H1 (cell line): ENCODE data around the gene RRM2. TPM values are rescaled to one million over a fixed set of nuclear protein-coding genes. Genes with fewer than 3 reads are reported as not detected.

Source experiments
- CTCF ChIA-PET: fragments of 300-600 bp; sonication (Branson Sonifier 250); formaldehyde crosslinking; loops from one replicate; lab custom pipeline; 2021; ENCODE audit not compliant: partially characterized antibody; lab: Charles Lee
- POLR2A ChIA-PET: fragments of 300-600 bp; sonication (Branson Sonifier 250); formaldehyde crosslinking; loops from one replicate; lab custom pipeline; 2021; ENCODE audit warnings: inconsistent platforms; ENCODE audit not compliant: partially characterized antibody; lab: Charles Lee
- DNase-seq, 2 experiments: peaks; one replicate each; pipeline versions ENCODE4 v3.0.0 to v3.0.0-alpha.2; 2010 to 2022; ENCODE audit warnings: low spot score in 2 of 2, low read depth in 1 of 2, mixed read lengths in 1 of 2
- FAIRE-seq: peaks from 2 replicates; lab custom pipeline; 2011; peaks lifted over from hg19 to GRCh38; lab: Jason Lieb, UNC
- H2AFZ ChIP-seq: 2 replicates; pipeline ENCODE4 v1.8.1; 2012; ENCODE audit warnings: low read length, inconsistent platforms
- H2AK5ac ChIP-seq: 2 replicates; pipeline ENCODE4 v1.6.1; 2013; ENCODE audit warnings: low read depth, low read length
- H2BK120ac ChIP-seq: replicated peaks from 2 replicates; pipeline ENCODE3; 2013; ENCODE audit warnings: low read depth, low read length, inconsistent platforms
- H2BK12ac ChIP-seq: 2 replicates; pipeline ENCODE4 v1.6.1; 2013; ENCODE audit warnings: low read depth, low read length
- H2BK15ac ChIP-seq: 2 replicates; pipeline ENCODE4 v1.6.1; 2013; ENCODE audit warnings: low read length
- H2BK20ac ChIP-seq: 2 replicates; pipeline ENCODE4 v1.6.1; 2013; ENCODE audit warnings: low read length
- H2BK5ac ChIP-seq: 2 replicates; pipeline ENCODE4 v1.6.1; 2013; ENCODE audit warnings: low read depth, low read length
- H3K14ac ChIP-seq: 2 replicates; pipeline ENCODE4 v1.6.1; 2013; ENCODE audit warnings: inconsistent platforms; ENCODE audit not compliant: insufficient read length
- H3K18ac ChIP-seq: 2 replicates; pipeline ENCODE4 v1.6.1; 2013; ENCODE audit warnings: low read length; ENCODE audit errors: extremely low read depth
- H3K23ac ChIP-seq: 2 replicates; pipeline ENCODE4 v1.6.1; 2013; ENCODE audit warnings: inconsistent platforms; ENCODE audit not compliant: insufficient read length
- H3K23me2 ChIP-seq: 2 replicates; pipeline ENCODE4 v1.6.1; 2013; ENCODE audit warnings: low read depth, low read length
- H3K27ac ChIP-seq: 2 replicates; pipeline ENCODE4 v1.6.1; 2011; ENCODE audit warnings: low read depth, low read length, inconsistent platforms
- H3K27me3 ChIP-seq, 4 experiments: replicated peaks in 1 of 4; 1 replicate in 1 of 4; 2 replicates in 3 of 4; pipeline versions ENCODE4 v1.6.1 to v1.8.1; 2011 to 2013; ENCODE audit warnings: low read length in 3 of 4, mild to moderate bottlenecking in 3 of 4, inconsistent platforms in 2 of 4, mixed read lengths in 2 of 4, moderate library complexity in 1 of 4; ENCODE audit not compliant: control insufficient read depth in 3 of 4, insufficient read depth in 3 of 4; ENCODE audit errors: extremely low read depth in 1 of 4
- H3K36me3 ChIP-seq, 4 experiments: 2 replicates each; pipeline versions ENCODE4 v1.6.1 to v1.8.1; 2011 to 2013; ENCODE audit warnings: mild to moderate bottlenecking in 4 of 4, low read length in 3 of 4, moderate library complexity in 2 of 4, control low read depth in 1 of 4, inconsistent platforms in 1 of 4; ENCODE audit not compliant: insufficient read depth in 4 of 4, control insufficient read depth in 2 of 4
- H3K4ac ChIP-seq: replicated peaks from 2 replicates; pipeline ENCODE3; 2013; ENCODE audit warnings: low read length, low read depth, mixed read lengths, inconsistent platforms; ENCODE audit not compliant: insufficient read length
- H3K4me1 ChIP-seq, 4 experiments: replicated peaks in 1 of 4; 1 replicate in 1 of 4; 2 replicates in 3 of 4; pipeline versions ENCODE4 v1.6.1 to v1.8.1; 2011 to 2013; ENCODE audit warnings: low read length in 3 of 4, inconsistent platforms in 2 of 4, mixed read lengths in 1 of 4; ENCODE audit not compliant: insufficient read depth in 4 of 4, control insufficient read depth in 3 of 4
- H3K4me2 ChIP-seq, 2 experiments: 2 replicates each; pipeline versions ENCODE4 v1.6.1 to v1.8.1; 2011 to 2013; ENCODE audit warnings: low read depth in 2 of 2, low read length in 2 of 2, control low read depth in 1 of 2, inconsistent platforms in 1 of 2, mild to moderate bottlenecking in 1 of 2; ENCODE audit not compliant: insufficient read depth in 1 of 2
- H3K4me3 ChIP-seq, 4 experiments: fragments of 200-600, 300-600 bp in 1 of 4; sonication (generic), shearing (Covaris generic), sonication (Bioruptor Twin) in 1 of 4; 2 replicates each; pipeline versions ENCODE4 v1.5.1 to v1.8.1; 2011 to 2016; ENCODE audit warnings: low read length in 4 of 4, low read depth in 3 of 4, control low read depth in 2 of 4, inconsistent platforms in 2 of 4, mild to moderate bottlenecking in 2 of 4, mixed read lengths in 1 of 4, moderate library complexity in 1 of 4; ENCODE audit not compliant: insufficient read depth in 2 of 4; ENCODE audit errors: extremely low read depth in 1 of 4
- H3K56ac ChIP-seq: replicated peaks from 2 replicates; pipeline ENCODE3; 2013; ENCODE audit warnings: low read depth, mild to moderate bottlenecking, mixed read lengths, low read length, inconsistent platforms; ENCODE audit not compliant: insufficient read length
- H3K79me1 ChIP-seq: 2 replicates; pipeline ENCODE4 v1.6.1; 2013; ENCODE audit warnings: low read depth, low read length, control low read depth
- H3K79me2 ChIP-seq, 2 experiments: 2 replicates each; pipeline versions ENCODE4 v1.6.1 to v1.8.1; 2012 to 2013; ENCODE audit warnings: low read length in 2 of 2, mild to moderate bottlenecking in 2 of 2, inconsistent platforms in 1 of 2; ENCODE audit not compliant: insufficient read depth in 2 of 2, control insufficient read depth in 1 of 2
- H3K9ac ChIP-seq, 4 experiments: replicated peaks in 1 of 4; 1 replicate in 1 of 4; 2 replicates in 3 of 4; pipeline versions ENCODE4 v1.6.1 to v1.8.1; 2011 to 2013; ENCODE audit warnings: low read depth in 3 of 4, low read length in 3 of 4, control low read depth in 2 of 4, mild to moderate bottlenecking in 2 of 4, moderate library complexity in 2 of 4, inconsistent platforms in 1 of 4; ENCODE audit errors: extremely low read depth in 1 of 4
- H3K9me3 ChIP-seq, 2 experiments: 2 replicates each; pipeline versions ENCODE4 v1.6.1 to v1.8.1; 2012 to 2013; ENCODE audit warnings: mild to moderate bottlenecking in 2 of 2, moderate library complexity in 2 of 2, control low read depth in 1 of 2, inconsistent platforms in 1 of 2, low read depth in 1 of 2, low read length in 1 of 2, mixed read lengths in 1 of 2; ENCODE audit not compliant: insufficient read depth in 2 of 2
- H4K20me1 ChIP-seq, 2 experiments: replicated peaks in 1 of 2; 2 replicates each; pipeline versions ENCODE3 to v1.8.1; 2011 to 2013; ENCODE audit warnings: inconsistent platforms in 2 of 2, low read length in 2 of 2, mild to moderate bottlenecking in 1 of 2; ENCODE audit not compliant: insufficient read depth in 2 of 2, control insufficient read depth in 1 of 2
- H4K5ac ChIP-seq: 2 replicates; pipeline ENCODE4 v1.6.1; 2013; ENCODE audit warnings: low read length, low read depth, mixed read lengths, inconsistent platforms; ENCODE audit not compliant: insufficient read length
- H4K8ac ChIP-seq: 2 replicates; pipeline ENCODE4 v1.8.0; 2013; ENCODE audit warnings: mild to moderate bottlenecking, moderate library complexity, low read length, inconsistent platforms; ENCODE audit not compliant: insufficient read depth; ENCODE audit errors: extremely low read depth
- H4K91ac ChIP-seq: replicated peaks from 2 replicates; pipeline ENCODE3; 2013; ENCODE audit warnings: low read length, mixed read lengths, inconsistent platforms; ENCODE audit not compliant: insufficient read length
- BACH1 ChIP-seq: IDR thresholded peaks from 2 replicates; pipeline ENCODE4 v1.6.1; 2012; ENCODE audit warnings: low read length, improper control_type of control experiment
- CBX5 ChIP-seq: fragments of 300-800, 300-1000 bp; sonication (generic); IDR thresholded peaks from 2 replicates; pipeline ENCODE4 v1.7.1; 2016; ENCODE audit warnings: antibody characterized with exemption, low read length, low read depth
- EZH2 ChIP-seq: fragments of 200-600 bp; sonication (generic); IDR thresholded peaks from 2 replicates; pipeline ENCODE4 v1.7.1; 2012; ENCODE audit warnings: low read depth, mild to moderate bottlenecking, moderate library complexity, low read length, inconsistent platforms; ENCODE audit not compliant: severe bottlenecking
- GABPA ChIP-seq: IDR thresholded peaks from 2 replicates; pipeline ENCODE4 v1.6.1; 2011; ENCODE audit warnings: mild to moderate bottlenecking, low read length, moderate library complexity, borderline replicate concordance; ENCODE audit not compliant: insufficient read depth
- HDAC6 ChIP-seq: IDR thresholded peaks from one replicate; pipeline ENCODE4 v1.7.1; 2012; ENCODE audit warnings: low read depth, mild to moderate bottlenecking, inconsistent platforms, low read length, moderate library complexity
- JUND ChIP-seq: IDR thresholded peaks from 2 replicates; pipeline ENCODE4 v1.6.1; 2011; ENCODE audit warnings: mild to moderate bottlenecking, improper control_type of control experiment, low read length
- POU5F1 ChIP-seq: IDR thresholded peaks from 2 replicates; pipeline ENCODE4 v1.6.1; 2011; ENCODE audit warnings: low read depth, mild to moderate bottlenecking, low read length, moderate library complexity
- RAD21 ChIP-seq, 2 experiments: IDR thresholded peaks in 1 of 2; conservative IDR thresholded peaks in 1 of 2; 2 replicates each; pipeline ENCODE4 v1.6.1; 2011; ENCODE audit warnings: low read depth in 2 of 2, low read length in 2 of 2, improper control_type of control experiment in 1 of 2, inconsistent platforms in 1 of 2, mild to moderate bottlenecking in 1 of 2, moderate library complexity in 1 of 2
- SAP30 ChIP-seq: fragments of 300-600 bp; sonication (generic); IDR thresholded peaks from 2 replicates; pipeline ENCODE4 v1.7.1; 2012; ENCODE audit warnings: low read length, moderate library complexity, mild to moderate bottlenecking, inconsistent platforms; ENCODE audit not compliant: insufficient read depth, insufficient replicate concordance
- SIN3A ChIP-seq, 2 experiments: IDR thresholded peaks in 1 of 2; conservative IDR thresholded peaks in 1 of 2; 2 replicates each; pipeline ENCODE4 v1.6.1; 2011 to 2012; ENCODE audit warnings: low read length in 2 of 2, improper control_type of control experiment in 1 of 2, low read depth in 1 of 2, mild to moderate bottlenecking in 1 of 2
- WGBS, 2 experiments: shearing (Covaris generic) in 1 of 2; methylation state at CpG; one replicate each; pipeline versions ENCODE4 v1.1.6 to v1.1.7; 2013 to 2015; ENCODE audit warnings: low lambda C conversion rate in 2 of 2, mixed read lengths in 2 of 2, inconsistent platforms in 1 of 2, low coverage in 1 of 2, missing lambda C conversion rate in 1 of 2; ENCODE audit not compliant: insufficient replicate concordance in 2 of 2, insufficient coverage in 1 of 2, insufficient read length in 1 of 2; ENCODE audit errors: extremely low coverage in 1 of 2, missing lambda C conversion rate in 1 of 2; 5-methylcytosine and 5-hydroxymethylcytosine counted together
- polyA plus RNA-seq, 7 experiments: library from polyadenylated mRNA; depleted of rRNA in 3 of 7; stranded (reverse) in 5 of 7; unstranded in 2 of 7; fragments of >200 nt in 5 of 7; fragments of 200-250 nt in 2 of 7; gene quantifications; 1 replicate in 5 of 7; 2 replicates in 1 of 7; 4 replicates in 1 of 7; pipeline versions ENCODE4 v1.2.1 to v1.2.3, GENCODE V29; 2011 to 2013; ENCODE audit warnings: missing spikeins in 2 of 7, mixed read lengths in 2 of 7
- total RNA-seq: library from RNA; stranded (reverse); fragmentation: NEBNext Ultra II Directional; extraction: Animal tissue kit (Norgen Biotek cat#: 25700); gene quantifications from 2 replicates; pipeline ENCODE4 v1.2.1, GENCODE V29; 2021

The RRM2 gene
- total and polyA plus RNA-seq, 2 of the 8 experiments (the other 6 are each of a cell fraction or from before 2014, with no cell fraction given) = 37.7 to 215 TPM

- no peak overlapping the region for H3K4me3 ChIP-seq
- no peaks in the 10 kb centered on the region for H4K20me1 ChIP-seq
- no peak overlapping the region for H3K14ac ChIP-seq
- peaks cover 0 to 4% (median 1%) of the 10 kb centered on the region in 4 experiments; a peak in 2 of 7 replicates for H3K4me1 ChIP-seq
- no peak overlapping the region for H3K27ac ChIP-seq
- ChIA-PET CTCF (interaction anchor here (0.7 to 24.1 kb wide), 35 partner anchors 10 to 804 kb away, joined by 3 to 429 read pairs (median 4); partner anchors contain the start of gene CYS1), POLR2A (interaction anchor here (0.9 to 3.2 kb wide), 5 partner anchors 12 to 55 kb away, joined by 3 to 14 read pairs (median 3); partner anchors contain the start of gene RRM2)
- no peaks in the 10 kb centered on the region for H3K9me3 ChIP-seq
- 36% methylated on average over 16 of the region's 16 CpGs; no CpG with 5 or more reads in 1 of the 2 experiments for WGBS, 2 experiments
- H3K23ac ChIP-seq = no peak overlapping the region
- H2BK120ac ChIP-seq = no peak overlapping the region
- no peaks in the 10 kb centered on the region for H3K23me2 ChIP-seq
- H3K79me1 ChIP-seq = no peaks in the 10 kb centered on the region
- H2AFZ ChIP-seq = no peak overlapping the region
- H3K18ac ChIP-seq = no peak overlapping the region
- no peak overlapping the region for H2AK5ac ChIP-seq
- no peak overlapping the region for H4K91ac ChIP-seq
- H3K4ac ChIP-seq = no peak overlapping the region
- no peaks in the 10 kb centered on the region for H3K27me3 ChIP-seq
- H2BK20ac ChIP-seq = 0 out of 2 replicates have a peak overlapping the region, but pooled peaks have one; percentile 13
- no peak overlapping the region for H4K8ac ChIP-seq
- FAIRE-seq = no peak
- no peaks in the 10 kb centered on the region for H3K36me3 ChIP-seq
- no peak overlapping the region for H2BK5ac ChIP-seq
- no peak overlapping the region for H3K4me2 ChIP-seq
- no peaks in the 10 kb centered on the region for H3K79me2 ChIP-seq
- DNase-seq = peak in 1 of 2 experiments; percentile 84
- H2BK15ac ChIP-seq = no peak overlapping the region
- H3K9ac ChIP-seq = no peak overlapping the region
- H2BK12ac ChIP-seq = no peak overlapping the region
- no peak overlapping the region for H4K5ac ChIP-seq
- no peak overlapping the region for H3K56ac ChIP-seq
- no peak for TF ChIP-seq EZH2
- TF ChIP-seq SAP30 = no peak
- TF ChIP-seq GABPA = peak; percentile 44; the same call in 1 of the 2 replicates
- TF ChIP-seq SIN3A (conservative IDR thresholded peaks at IDR 0.05 in 1 of 2, IDR thresholded peaks at IDR 0.05 in 1 of 2; ENCODE audit: low read depth in 1 of 2, low read length in 2 of 2) = no peak
- TF ChIP-seq HDAC6 = no peak
- no peak for TF ChIP-seq CBX5
- TF ChIP-seq RAD21 (IDR thresholded peaks at IDR 0.05 in 1 of 2, conservative IDR thresholded peaks at IDR 0.05 in 1 of 2; ENCODE audit: low read depth in 2 of 2, low read length in 2 of 2) = peak; percentile 83 to 87
- TF ChIP-seq JUND = 0 out of 2 replicates have a peak, but pooled peaks have one; percentile 39
- TF ChIP-seq BACH1 = peak; percentile 84
- no peak for TF ChIP-seq POU5F1
Measured at GRCh38 chr2:10097352-10098148, 25.0 kb upstream of the RRM2 start.
